HL-60 (cell line): ENCODE data around the gene MUC6.

Experiments used
- DNase-seq, 2 experiments: peaks; one replicate each; pipeline ENCODE4 v3.0.0-alpha.2; 2010 to 2020; ENCODE audit warnings: low read depth in 1 of 2, low spot score in 1 of 2
- H3K27ac ChIP-seq: fragments of 250-450 bp; sonication (Bioruptor Pico); replicated peaks from 2 replicates; pipeline ENCODE4 v1.5.1; 2020; ENCODE audit warnings: mild to moderate bottlenecking, moderate library complexity
- H3K27me3 ChIP-seq: fragments of 250-450 bp; sonication (Bioruptor Pico); 2 replicates; pipeline ENCODE4 v1.5.1; 2021; ENCODE audit warnings: mild to moderate bottlenecking, moderate library complexity; ENCODE audit not compliant: insufficient read depth, poor library complexity, severe bottlenecking
- H3K4me3 ChIP-seq: replicated peaks from 2 replicates; pipeline ENCODE4 v1.5.1; 2011; ENCODE audit warnings: mild to moderate bottlenecking, control low read depth, low read length; ENCODE audit not compliant: insufficient read depth
- CTCF ChIP-seq: IDR thresholded peaks from one replicate; pipeline ENCODE4 v1.5.1; 2011; ENCODE audit warnings: low read length, control low read depth, inconsistent platforms; ENCODE audit not compliant: insufficient read depth
- GABPA ChIP-seq: IDR thresholded peaks from 2 replicates; pipeline ENCODE4 v1.6.1; 2012; ENCODE audit warnings: low read depth
- POLR2AphosphoS5 ChIP-seq: IDR thresholded peaks from 2 replicates; pipeline ENCODE4 v1.6.1; 2012; ENCODE audit warnings: low read depth
- REST ChIP-seq: IDR thresholded peaks from 2 replicates; pipeline ENCODE4 v1.6.1; 2012; ENCODE audit warnings: low read depth; ENCODE audit not compliant: insufficient replicate concordance
- SPI1 ChIP-seq: IDR thresholded peaks from 2 replicates; pipeline ENCODE4 v1.6.1; 2012; ENCODE audit warnings: low read depth, mild to moderate bottlenecking, borderline replicate concordance

Gene MUC6

GRCh38 chr11:1024597-1025409, 11.7 kb downstream of the MUC6 start:
- TF ChIP-seq GABPA, result no peak
- TF ChIP-seq CTCF, result no peak
- TF ChIP-seq SPI1, result no peak
- TF ChIP-seq REST, result peak; percentile 37
- no peak for TF ChIP-seq POLR2AphosphoS5
- DNase-seq, result no peak
- H3K27me3 ChIP-seq, result no peaks in the 10 kb centered on the region
- no peak overlapping the region for H3K27ac ChIP-seq
- no peak overlapping the region for H3K4me3 ChIP-seq

GRCh38 chr11:1023811-1024596, 12.5 kb downstream of the MUC6 start:
- Histone ChIP-seq H3K27ac (no peak overlapping the region), H3K27me3 (no peaks in the 10 kb centered on the region), H3K4me3 (no peak overlapping the region)
- TF ChIP-seq REST (no peak), SPI1 (no peak), POLR2AphosphoS5 (no peak), GABPA (no peak), CTCF (no peak)
- no peak for DNase-seq

- H3K4me3 ChIP-seq, result no peak overlapping the region
- no peak for TF ChIP-seq GABPA
- TF ChIP-seq SPI1, result no peak
- TF ChIP-seq POLR2AphosphoS5, result no peak
- TF ChIP-seq REST, result no peak
- DNase-seq, result no peak
- no peak overlapping the region for H3K27ac ChIP-seq
- no peaks in the 10 kb centered on the region for H3K27me3 ChIP-seq
These were observed 13.4 kb downstream of the MUC6 start for GRCh38 chr11:1022908-1023810.
